H9 (cell line): ENCODE results near the gene ANO3. TPM values are rescaled to one million over a fixed set of nuclear protein-coding genes. Genes with fewer than 3 reads are reported as not detected.

ENCODE experiments used
- DNase-seq: peaks from one replicate; pipeline ENCODE4 v3.0.0-alpha.2; 2017
- H2AFZ ChIP-seq: one replicate; pipeline ENCODE4 v1.6.1; 2013; ENCODE audit warnings: mild to moderate bottlenecking, low read length, control low read depth, moderate library complexity
- H2AK5ac ChIP-seq: 2 replicates; pipeline ENCODE4 v1.6.1; 2013; ENCODE audit warnings: low read length, control low read depth, mixed read lengths; ENCODE audit not compliant: insufficient read length
- H2BK120ac ChIP-seq: one replicate; pipeline ENCODE4 v1.6.1; 2013; ENCODE audit warnings: low read depth, mild to moderate bottlenecking, low read length, control low read depth, inconsistent platforms; ENCODE audit not compliant: poor library complexity, severe bottlenecking
- H2BK12ac ChIP-seq: 2 replicates; pipeline ENCODE4 v1.6.1; 2013; ENCODE audit warnings: low read length, control low read depth, mixed read lengths, low read depth; ENCODE audit not compliant: insufficient read length
- H2BK15ac ChIP-seq: 2 replicates; pipeline ENCODE4 v1.6.1; 2013; ENCODE audit warnings: low read depth, low read length, control low read depth
- H2BK20ac ChIP-seq: one replicate; pipeline ENCODE4 v1.6.1; 2013; ENCODE audit warnings: low read depth, mild to moderate bottlenecking, low read length, control low read depth, inconsistent platforms; ENCODE audit not compliant: poor library complexity, severe bottlenecking
- H2BK5ac ChIP-seq: 2 replicates; pipeline ENCODE4 v1.6.1; 2013; ENCODE audit warnings: low read length, control low read depth, mixed read lengths; ENCODE audit not compliant: insufficient read length
- H3K14ac ChIP-seq: 2 replicates; pipeline ENCODE4 v1.6.1; 2013; ENCODE audit warnings: low read length, control low read depth; ENCODE audit not compliant: insufficient read depth
- H3K18ac ChIP-seq: 2 replicates; pipeline ENCODE4 v1.6.1; 2013; ENCODE audit warnings: low read depth, mild to moderate bottlenecking, mixed read lengths, low read length, control low read depth; ENCODE audit not compliant: insufficient read length
- H3K23ac ChIP-seq: 2 replicates; pipeline ENCODE4 v1.6.1; 2013; ENCODE audit warnings: low read length, control low read depth, mixed read lengths, low read depth; ENCODE audit not compliant: insufficient read length
- H3K23me2 ChIP-seq: 2 replicates; pipeline ENCODE4 v1.6.1; 2013; ENCODE audit warnings: low read depth, mild to moderate bottlenecking, mixed read lengths, low read length, control low read depth; ENCODE audit not compliant: insufficient read length, poor library complexity, severe bottlenecking
- H3K27ac ChIP-seq: 2 replicates; pipeline ENCODE4 v1.5.1; 2013; ENCODE audit warnings: low read length, control low read depth, mixed read lengths, low read depth; ENCODE audit not compliant: insufficient read length
- H3K27me3 ChIP-seq: 2 replicates; pipeline ENCODE4 v1.6.1; 2013; ENCODE audit warnings: low read length, control low read depth, inconsistent platforms; ENCODE audit not compliant: insufficient read depth
- H3K4ac ChIP-seq: 2 replicates; pipeline ENCODE4 v1.6.1; 2013; ENCODE audit warnings: low read depth, mild to moderate bottlenecking, control low read depth, inconsistent platforms, low read length, moderate library complexity
- H3K4me1 ChIP-seq: 2 replicates; pipeline ENCODE4 v1.6.1; 2013; ENCODE audit warnings: low read length, control low read depth, inconsistent platforms; ENCODE audit not compliant: insufficient read depth
- H3K4me2 ChIP-seq: 2 replicates; pipeline ENCODE4 v1.6.1; 2013; ENCODE audit warnings: low read length, control low read depth, mixed read lengths; ENCODE audit not compliant: insufficient read length, insufficient read depth
- H3K56ac ChIP-seq: 2 replicates; pipeline ENCODE4 v1.6.1; 2013; ENCODE audit warnings: low read depth, mild to moderate bottlenecking, mixed read lengths, low read length, control low read depth; ENCODE audit not compliant: insufficient read length
- H3K79me1 ChIP-seq: 2 replicates; pipeline ENCODE4 v1.6.1; 2013; ENCODE audit warnings: low read depth, mild to moderate bottlenecking, moderate library complexity, low read length, control low read depth, inconsistent platforms; ENCODE audit not compliant: insufficient read depth, poor library complexity, severe bottlenecking
- H3K79me2 ChIP-seq: 2 replicates; pipeline ENCODE4 v1.6.1; 2013; ENCODE audit warnings: low read length, control low read depth, inconsistent platforms; ENCODE audit not compliant: insufficient read depth
- H3K9ac ChIP-seq: 2 replicates; pipeline ENCODE4 v1.6.1; 2013; ENCODE audit warnings: low read length, control low read depth, mixed read lengths; ENCODE audit not compliant: insufficient read length; ENCODE audit errors: extremely low read depth
- H3K9me3 ChIP-seq: one replicate; pipeline ENCODE4 v1.6.1; 2013; ENCODE audit warnings: low read depth, low read length, inconsistent platforms; ENCODE audit not compliant: control insufficient read depth
- H3T11ph ChIP-seq: one replicate; pipeline ENCODE4 v1.6.1; 2013; ENCODE audit warnings: mild to moderate bottlenecking, low read length, control low read depth, inconsistent platforms
- H4K20me1 ChIP-seq: one replicate; pipeline ENCODE4 v1.6.1; 2013; ENCODE audit not compliant: control insufficient read depth, insufficient read length, insufficient read depth
- H4K5ac ChIP-seq: 2 replicates; pipeline ENCODE4 v1.6.1; 2013; ENCODE audit warnings: low read depth, mild to moderate bottlenecking, mixed read lengths, low read length, control low read depth; ENCODE audit not compliant: insufficient read length
- H4K8ac ChIP-seq: replicated peaks from 2 replicates; pipeline ENCODE4 v1.6.1; 2013; ENCODE audit warnings: low read length, control low read depth, mixed read lengths, low read depth; ENCODE audit not compliant: insufficient read length
- H4K91ac ChIP-seq: 2 replicates; pipeline ENCODE4 v1.6.1; 2013; ENCODE audit warnings: low read depth, mild to moderate bottlenecking, moderate library complexity, mixed read lengths, low read length, control low read depth; ENCODE audit not compliant: insufficient read length
- H3K27ac Mint-ChIP-seq, 3 experiments: 2 replicates in 2 of 3; 3 replicates in 1 of 3; pipeline ENCODE4 v1.8.0; 2020 to 2021; ENCODE audit warnings: mixed read lengths in 3 of 3, mild to moderate bottlenecking in 1 of 3, moderate library complexity in 1 of 3
- H3K27me3 Mint-ChIP-seq: 2 replicates; pipeline ENCODE4 v1.8.0; 2021; ENCODE audit warnings: low read depth, mild to moderate bottlenecking, moderate library complexity, mixed read lengths
- H3K36me3 Mint-ChIP-seq, 3 experiments: 2 replicates in 2 of 3; 3 replicates in 1 of 3; pipeline ENCODE4 v1.8.0; 2020 to 2021; ENCODE audit warnings: low read depth in 3 of 3, mixed read lengths in 3 of 3; ENCODE audit not compliant: insufficient read depth in 1 of 3
- H3K4me1 Mint-ChIP-seq, 2 experiments: 2 replicates each; pipeline ENCODE4 v1.8.0; 2020; ENCODE audit warnings: mixed read lengths in 2 of 2
- H3K4me3 Mint-ChIP-seq, 2 experiments: 2 replicates in 1 of 2; 3 replicates in 1 of 2; pipeline ENCODE4 v1.8.0; 2020 to 2021; ENCODE audit warnings: mild to moderate bottlenecking in 2 of 2, mixed read lengths in 2 of 2, moderate library complexity in 1 of 2
- H3K9me3 Mint-ChIP-seq, 2 experiments: 2 replicates in 1 of 2; 3 replicates in 1 of 2; pipeline ENCODE4 v1.8.0; 2020; ENCODE audit warnings: mild to moderate bottlenecking in 2 of 2, mixed read lengths in 2 of 2, moderate library complexity in 1 of 2
- WGBS: extraction: QIAGEN DNeasy Blood & Tissue Kit; methylation state at CpG from one replicate; pipeline ENCODE4 v1.1.7; 2013; ENCODE audit warnings: missing lambda C conversion rate, low lambda C conversion rate, mixed read lengths; ENCODE audit not compliant: insufficient read length; ENCODE audit errors: extremely low coverage; 5-methylcytosine and 5-hydroxymethylcytosine counted together
- total RNA-seq: library from RNA; stranded (reverse); gene quantifications from 2 replicates; pipeline ENCODE4 v1.2.1, GENCODE V29; 2021
- TF ChIP-seq, protein P1 (sequence below): fragments of 200-600 bp; sonication (generic); conservative IDR thresholded peaks from 3 replicates; pipeline ENCODE4 v1.8.0; 2021; ENCODE audit warnings: antibody characterized with exemption, mild to moderate bottlenecking

The ANO3 gene
- total RNA-seq, 1 experiment from 2014 or later: not detected

DNA sequence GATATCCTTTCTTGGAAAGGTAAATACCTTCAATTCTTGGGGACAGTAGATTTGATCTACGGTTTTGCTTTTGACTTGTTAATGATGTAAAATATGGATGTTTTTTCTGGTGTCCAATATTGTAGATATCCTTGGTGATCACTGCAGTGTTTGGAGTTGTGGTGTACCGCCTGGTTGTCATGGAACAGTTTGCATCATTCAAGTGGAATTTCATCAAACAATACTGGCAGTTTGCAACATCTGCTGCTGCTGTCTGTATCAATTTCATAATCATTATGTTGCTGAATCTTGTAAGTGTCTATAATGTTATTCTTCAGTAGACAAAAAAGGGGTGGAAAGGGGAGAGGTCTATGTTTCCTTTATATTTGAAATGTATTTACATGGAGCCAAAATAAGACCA is 267.5 kb downstream of the ANO3 start:
- peaks cover 0 to 4% of the 10 kb centered on the region in 2 experiments; a peak in 1 of 4 replicates for H3K4me1 Mint-ChIP-seq
- no peak overlapping the region for H2BK5ac ChIP-seq
- no peak overlapping the region for H2AFZ ChIP-seq
- no peak overlapping the region for H3K27ac ChIP-seq
- H3K36me3 Mint-ChIP-seq: peaks cover 0 to 5% (median 4%) of the 10 kb centered on the region in 3 experiments; a peak in 2 of 7 replicates
- no peak overlapping the region for H3K4me2 ChIP-seq
- H2BK120ac ChIP-seq: no peak overlapping the region
- H2BK15ac ChIP-seq: no peak overlapping the region
- no peak overlapping the region for H2AK5ac ChIP-seq
- H2BK12ac ChIP-seq: no peak overlapping the region
- no peaks in the 10 kb centered on the region for H3K27me3 ChIP-seq
- H3K9ac ChIP-seq: no peak overlapping the region
- H2BK20ac ChIP-seq: no peak overlapping the region
- no peaks in the 10 kb centered on the region for H3K4me1 ChIP-seq
- no peak overlapping the region for H4K5ac ChIP-seq
- H3T11ph ChIP-seq: no peak overlapping the region
- no peaks in the 10 kb centered on the region for H3K23me2 ChIP-seq
- peaks cover 6% of the 10 kb centered on the region in 2 experiments; a peak in 4 of 5 replicates for H3K9me3 Mint-ChIP-seq
- no peaks in the 10 kb centered on the region; the same call in none of the 2 replicates for H3K27me3 Mint-ChIP-seq
- H3K4me3 Mint-ChIP-seq: no peak overlapping the region
- TF ChIP-seq, protein P1, sequence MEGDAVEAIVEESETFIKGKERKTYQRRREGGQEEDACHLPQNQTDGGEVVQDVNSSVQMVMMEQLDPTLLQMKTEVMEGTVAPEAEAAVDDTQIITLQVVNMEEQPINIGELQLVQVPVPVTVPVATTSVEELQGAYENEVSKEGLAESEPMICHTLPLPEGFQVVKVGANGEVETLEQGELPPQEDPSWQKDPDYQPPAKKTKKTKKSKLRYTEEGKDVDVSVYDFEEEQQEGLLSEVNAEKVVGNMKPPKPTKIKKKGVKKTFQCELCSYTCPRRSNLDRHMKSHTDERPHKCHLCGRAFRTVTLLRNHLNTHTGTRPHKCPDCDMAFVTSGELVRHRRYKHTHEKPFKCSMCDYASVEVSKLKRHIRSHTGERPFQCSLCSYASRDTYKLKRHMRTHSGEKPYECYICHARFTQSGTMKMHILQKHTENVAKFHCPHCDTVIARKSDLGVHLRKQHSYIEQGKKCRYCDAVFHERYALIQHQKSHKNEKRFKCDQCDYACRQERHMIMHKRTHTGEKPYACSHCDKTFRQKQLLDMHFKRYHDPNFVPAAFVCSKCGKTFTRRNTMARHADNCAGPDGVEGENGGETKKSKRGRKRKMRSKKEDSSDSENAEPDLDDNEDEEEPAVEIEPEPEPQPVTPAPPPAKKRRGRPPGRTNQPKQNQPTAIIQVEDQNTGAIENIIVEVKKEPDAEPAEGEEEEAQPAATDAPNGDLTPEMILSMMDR: no peak
- H3K18ac ChIP-seq: no peak overlapping the region
- no peaks in the 10 kb centered on the region for H3K9me3 ChIP-seq
- no CpG with 5 or more reads among the region's 2 CpGs for WGBS
- H3K79me2 ChIP-seq: no peaks in the 10 kb centered on the region
- H3K14ac ChIP-seq: no peak overlapping the region
- H3K56ac ChIP-seq: no peak overlapping the region
- no peaks in the 10 kb centered on the region for H4K20me1 ChIP-seq
- no peak overlapping the region for H3K23ac ChIP-seq
- H3K4ac ChIP-seq: no peak overlapping the region
- no peaks in the 10 kb centered on the region for H3K79me1 ChIP-seq
- no peak overlapping the region for H4K91ac ChIP-seq
- H4K8ac ChIP-seq: no peak overlapping the region
- no peak for DNase-seq
- H3K27ac Mint-ChIP-seq: no peak overlapping the region
